IPS-11a (cell line): ENCODE measurements around the gene ADIG.

ENCODE experiments used
- H3K4me3 ChIP-seq: one replicate; pipeline ENCODE4 v1.5.1; 2013; ENCODE audit warnings: low read depth, low read length, control low read depth

ADIG gene

DNA sequence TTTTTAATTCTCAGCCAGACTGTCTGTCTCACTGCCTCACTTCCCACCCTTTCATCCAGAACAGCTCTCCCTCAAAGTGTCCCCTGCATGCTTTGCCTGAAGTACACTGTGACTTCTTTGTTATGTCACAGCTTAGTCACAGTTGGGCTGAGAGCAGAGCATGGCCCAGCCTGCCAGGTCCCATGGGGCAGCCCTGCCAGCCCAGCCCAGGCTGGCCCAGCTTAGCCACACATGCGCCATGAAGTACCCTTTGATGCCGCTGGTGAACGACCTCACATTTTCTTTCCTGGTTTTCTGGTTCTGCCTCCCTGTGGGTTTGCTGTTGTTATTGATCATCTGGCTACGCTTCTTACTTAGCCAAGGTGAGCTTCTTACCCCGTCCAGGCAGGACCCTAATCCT is at the start of gene ADIG:
Gene ADIG (plus strand): TSS at position 185 of the 400 bp plus-strand sequence. CDS start 54 bp downstream, at position 239.
- no peak within 1 kb of the TSS for H3K4me3 ChIP-seq

GRCh38 chr20:38534756-38535155 is 46.2 kb upstream of the ADIG start:
- H3K4me3 ChIP-seq, result no peak overlapping the region

GRCh38 chr20:38536310-38536709 is 44.7 kb upstream of the ADIG start:
- H3K4me3 ChIP-seq, result no peak overlapping the region

- H3K4me3 ChIP-seq, result no peak overlapping the region
Observed at GRCh38 chr20:38537176-38537575, 43.8 kb upstream of the ADIG start.

DNA sequence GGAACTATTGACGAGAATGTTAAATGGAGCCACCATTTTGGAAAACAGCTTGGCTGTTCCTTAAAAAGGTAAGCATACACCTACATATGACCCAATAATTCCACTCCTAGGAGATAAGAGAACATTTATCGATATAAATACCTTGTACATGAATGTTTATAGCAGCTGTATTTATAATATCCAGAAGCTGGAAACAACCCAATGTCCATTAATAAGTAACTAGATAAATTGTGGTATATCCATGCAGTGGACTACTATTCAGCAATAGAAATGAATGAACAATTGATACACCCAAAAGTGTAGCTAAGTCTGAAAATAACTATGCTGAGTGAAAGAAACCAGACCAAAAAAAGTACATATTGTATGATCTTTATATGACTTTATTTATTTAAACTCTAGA is 42.2 kb upstream of the ADIG start:
- no peak overlapping the region for H3K4me3 ChIP-seq

- no peak overlapping the region for H3K4me3 ChIP-seq
Observed at GRCh38 chr20:38543014-38543906, 37.7 kb upstream of the ADIG start.

DNA sequence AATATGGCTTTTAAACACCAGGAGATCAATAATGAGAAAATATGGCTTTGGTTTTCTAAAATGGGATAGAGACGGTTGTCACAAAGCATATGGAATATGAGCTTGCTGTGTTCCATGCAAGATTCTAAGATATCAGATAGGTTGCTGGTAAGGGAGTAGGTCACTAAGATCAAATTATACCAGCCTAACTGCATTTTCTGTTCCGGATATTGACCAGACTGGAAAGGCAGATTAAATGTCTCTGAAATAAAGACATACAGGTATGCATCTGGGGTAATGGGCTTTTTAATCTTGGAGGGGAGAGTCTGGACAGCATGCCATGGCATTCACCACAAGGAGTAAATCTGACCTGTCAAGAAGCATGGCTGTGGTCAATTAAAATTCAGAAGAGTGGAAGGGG is 35.2 kb upstream of the ADIG start:
- H3K4me3 ChIP-seq, result no peak overlapping the region

DNA sequence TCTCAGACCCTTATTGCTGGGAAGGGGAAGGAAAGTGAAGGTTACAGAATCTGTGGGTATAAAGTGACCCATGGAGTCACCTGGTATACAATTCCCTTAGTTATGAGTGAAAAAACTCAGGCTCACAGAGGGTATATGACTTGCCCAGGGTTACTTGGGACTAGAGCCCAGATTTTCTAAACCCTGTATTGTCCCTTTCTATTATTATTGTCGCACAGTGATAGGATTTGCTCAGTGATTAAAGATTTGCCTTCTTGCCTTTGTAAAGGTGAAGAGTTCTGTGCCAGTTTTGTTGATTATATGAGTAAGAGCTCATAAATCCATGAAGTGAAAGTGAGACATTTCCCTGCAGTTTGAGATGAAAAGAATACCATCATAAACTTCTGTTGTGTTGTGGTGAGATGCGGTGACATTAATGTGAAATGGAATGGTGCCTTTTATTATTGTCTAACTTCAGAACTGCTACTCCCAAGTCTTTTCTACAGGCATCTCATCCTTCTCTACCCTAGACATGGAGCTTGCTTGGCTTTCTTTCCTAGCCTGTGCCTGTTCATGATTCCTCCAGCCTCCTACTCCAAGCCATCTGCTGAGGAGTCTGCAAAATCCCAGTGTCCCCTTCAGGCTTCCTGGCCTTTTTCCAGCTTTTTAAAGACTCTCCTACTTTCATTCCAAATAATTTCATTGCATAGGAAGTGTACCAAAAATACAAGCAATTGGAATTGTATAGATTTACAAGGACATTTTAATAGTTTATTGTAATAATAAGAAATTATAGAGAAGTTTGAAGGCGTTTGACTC is 33.5 kb upstream of the ADIG start:
- H3K4me3 ChIP-seq, result no peak overlapping the region

DNA sequence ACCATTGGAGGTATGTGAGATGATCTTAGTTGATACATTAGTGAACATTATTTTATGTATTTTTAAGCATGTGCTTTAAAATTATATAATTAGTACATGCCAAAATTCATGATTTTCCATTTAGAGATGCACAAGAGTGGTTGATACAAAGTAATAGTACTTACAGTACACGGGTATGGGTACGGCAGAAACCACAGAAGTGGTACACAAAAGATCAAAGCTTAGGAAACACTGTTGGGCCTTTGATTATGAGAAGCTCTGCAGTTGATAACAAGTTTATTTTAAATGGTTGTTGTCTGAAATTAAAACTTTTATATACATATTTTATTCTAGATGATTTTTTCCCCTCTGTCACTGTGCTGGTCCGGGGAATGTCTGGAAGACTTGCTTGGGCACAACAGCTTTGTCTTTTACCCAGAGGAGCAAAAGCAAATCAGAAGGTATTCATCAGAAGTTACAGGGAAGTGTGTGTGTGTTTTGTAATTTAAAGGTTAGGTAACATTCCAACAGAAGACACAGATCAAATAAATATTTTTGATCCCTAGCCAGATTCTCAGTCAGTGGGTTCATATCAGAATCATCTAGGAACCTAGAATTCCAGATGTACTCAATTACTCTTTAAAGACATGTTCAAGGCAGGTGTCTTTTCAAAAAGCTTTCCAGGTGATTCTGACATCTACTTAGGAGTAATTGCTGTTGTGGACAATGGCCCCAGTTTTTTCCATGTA is 32.5 kb upstream of the ADIG start:
- H3K4me3 ChIP-seq, result no peak overlapping the region

GRCh38 chr20:38550274-38550673 is 30.7 kb upstream of the ADIG start:
- H3K4me3 ChIP-seq, result no peak overlapping the region

GRCh38 chr20:38551056-38551626 is 29.9 kb upstream of the ADIG start:
- H3K4me3 ChIP-seq, result no peak overlapping the region

DNA sequence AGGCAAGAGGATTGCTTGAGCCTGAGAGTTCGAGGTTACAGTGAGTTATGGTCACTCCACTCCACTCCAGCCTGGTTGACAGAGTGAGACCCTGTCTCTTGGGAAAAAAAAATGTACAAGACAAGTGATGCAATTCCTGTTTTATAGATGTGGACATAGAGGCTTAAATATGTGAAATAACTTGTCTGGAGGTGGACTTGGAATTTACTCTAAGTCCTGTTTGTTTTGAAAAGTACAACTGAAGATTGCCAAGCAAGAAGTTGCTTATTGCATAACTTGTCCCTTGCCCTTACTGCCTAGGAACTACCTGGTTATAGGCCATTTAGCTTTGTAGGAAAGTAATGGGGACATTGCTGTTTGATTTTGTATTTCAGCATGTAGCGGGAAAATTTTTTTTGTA is 26.0 kb upstream of the ADIG start:
- no peak overlapping the region for H3K4me3 ChIP-seq

GRCh38 chr20:38555395-38555794 is 25.6 kb upstream of the ADIG start:
- no peak overlapping the region for H3K4me3 ChIP-seq

DNA sequence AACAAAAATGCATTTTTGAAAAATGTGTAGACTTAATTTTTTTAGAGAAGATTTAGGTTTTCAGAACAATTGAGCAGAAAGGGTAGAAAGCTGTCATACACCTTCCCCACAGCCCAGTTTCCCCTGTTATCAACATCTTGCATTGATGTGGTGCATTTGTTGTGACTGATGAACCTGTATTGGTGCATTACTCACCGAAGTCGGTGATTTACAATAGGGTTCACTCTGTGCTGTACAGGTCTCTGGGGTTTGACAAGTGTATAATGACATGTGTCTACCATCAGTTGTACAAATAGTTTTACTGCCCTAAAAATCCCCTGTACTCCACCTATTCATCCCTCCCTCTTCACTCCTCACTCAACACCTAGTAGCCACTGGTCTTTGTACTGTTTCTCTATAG is 23.8 kb upstream of the ADIG start:
- no peak overlapping the region for H3K4me3 ChIP-seq

GRCh38 chr20:38558596-38559360 is 22.2 kb upstream of the ADIG start:
- no peak overlapping the region for H3K4me3 ChIP-seq

GRCh38 chr20:38559764-38560163 is 21.2 kb upstream of the ADIG start:
- no peak overlapping the region for H3K4me3 ChIP-seq

DNA sequence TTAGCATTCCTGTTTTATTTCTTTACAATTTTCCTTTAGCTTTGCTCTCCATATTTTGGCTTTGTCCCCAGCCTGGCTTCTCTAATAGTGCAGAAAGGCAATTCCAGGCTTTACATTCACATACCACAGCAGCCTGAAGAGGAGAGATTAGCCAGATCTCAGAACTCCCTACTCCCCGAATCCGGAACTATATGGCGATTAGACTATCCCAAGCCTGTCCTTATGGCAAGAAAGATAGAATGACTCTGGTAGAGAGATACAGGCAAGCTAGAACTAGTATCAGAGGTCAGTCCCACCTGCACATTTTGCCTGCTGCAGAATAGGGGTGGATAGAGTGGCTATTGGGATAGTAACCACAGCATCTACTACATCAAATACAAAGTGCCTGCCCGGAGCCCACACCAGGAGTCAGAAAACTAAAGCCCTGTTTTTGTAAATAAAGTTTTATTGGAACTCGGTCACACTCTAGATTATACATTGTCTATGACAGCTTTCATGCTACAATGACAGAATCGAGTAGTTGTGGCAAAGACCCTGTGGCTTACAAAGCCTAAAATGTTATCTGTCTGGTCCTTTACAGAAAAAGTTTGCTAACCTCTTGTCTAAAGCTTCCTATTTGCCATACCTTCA is 17.1 kb upstream of the ADIG start:
- no peak overlapping the region for H3K4me3 ChIP-seq

- no peak overlapping the region for H3K4me3 ChIP-seq
Observed at GRCh38 chr20:38564680-38565079, 16.3 kb upstream of the ADIG start.

DNA sequence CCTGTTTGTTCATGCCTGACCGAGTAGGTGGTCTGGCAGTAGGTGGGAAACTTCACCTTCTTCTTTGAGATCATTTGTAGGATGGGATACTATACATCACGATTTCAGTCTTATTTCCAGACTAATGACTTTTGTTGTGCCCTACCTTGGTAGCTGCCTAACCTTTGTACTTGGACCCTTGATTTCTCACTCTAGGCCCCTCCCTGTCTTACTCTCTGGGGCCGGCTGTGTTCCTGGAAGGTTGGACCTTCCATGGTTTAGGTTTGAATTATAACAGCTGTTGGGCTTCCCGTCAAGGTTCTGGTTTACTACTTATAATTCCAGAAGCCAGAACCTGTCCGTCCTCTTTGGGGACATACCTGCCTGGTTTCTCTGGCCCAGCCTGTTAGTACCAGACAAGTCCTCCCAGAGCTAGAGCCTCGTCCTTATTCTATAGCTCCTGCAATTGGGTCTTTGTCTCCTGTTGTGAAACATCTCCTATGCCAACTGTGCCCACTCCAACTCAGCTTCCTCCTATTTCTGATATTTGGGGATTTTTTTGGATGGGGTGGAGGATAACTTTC is 14.9 kb upstream of the ADIG start:
- H3K4me3 ChIP-seq, result no peak overlapping the region
